PC-9 (cell line): ENCODE data around the gene NAPSA. TPM values are rescaled to one million over a fixed set of nuclear protein-coding genes. Genes with fewer than 3 reads are reported as not detected.

Source experiments
- Bru-seq: library from RNA; stranded (reverse); fragments of 400-500 nt; gene quantifications from one replicate; lab custom pipeline; 2021; lab: Mats Ljungman, UMichigan
- BruChase-seq, 2 experiments: library from RNA; stranded (reverse); fragments of 400-500 nt; gene quantifications; one replicate each; lab custom pipeline; 2021; lab: Mats Ljungman, UMichigan
- BruUV-seq: library from RNA; stranded (reverse); fragments of 400-500 nt; replicated peaks from 2 replicates; lab custom pipeline; 2021; lab: Mats Ljungman, UMichigan
- CTCF ChIA-PET: fragments of 300-600 bp; sonication (Branson Sonifier 250); formaldehyde crosslinking; loops from one replicate; lab custom pipeline; 2022; ENCODE audit warnings: antibody characterized with exemption; lab: Charles Lee
- POLR2A ChIA-PET: fragments of 300-600 bp; sonication (Branson Sonifier 250); formaldehyde crosslinking; loops from one replicate; lab custom pipeline; 2022; ENCODE audit warnings: antibody characterized with exemption; ENCODE audit not compliant: unreplicated experiment; lab: Charles Lee
- DNase-seq, 2 experiments: peaks; one replicate each; pipeline versions ENCODE4 v3.0.0 to v3.0.0-alpha.2; 2015 to 2022; ENCODE audit warnings: mixed read lengths in 1 of 2
- H2AFZ ChIP-seq: fragments of 200-600 bp; sonication (generic); 2 replicates; pipeline ENCODE4 v1.8.1; 2017; ENCODE audit warnings: antibody characterized with exemption
- H3F3A ChIP-seq: fragments of 200-600 bp; sonication (generic); 2 replicates; pipeline ENCODE4 v1.8.1; 2017; ENCODE audit warnings: antibody characterized with exemption, mild to moderate bottlenecking, low read depth; ENCODE audit not compliant: insufficient read depth
- H3K27ac ChIP-seq: fragments of 200-600 bp; sonication (generic); 2 replicates; pipeline ENCODE4 v1.6.1; 2016; ENCODE audit warnings: mixed run types
- H3K27me3 ChIP-seq: fragments of 200-600 bp; sonication (generic); 2 replicates; pipeline ENCODE4 v1.6.1; 2016; ENCODE audit warnings: low read depth, mixed run types; ENCODE audit not compliant: insufficient read depth
- H3K36me3 ChIP-seq: fragments of 200-600 bp; sonication (generic); 2 replicates; pipeline ENCODE4 v1.6.1; 2016; ENCODE audit warnings: low read depth, mixed run types
- H3K4me1 ChIP-seq: fragments of 200-600 bp; sonication (generic); replicated peaks from 2 replicates; pipeline ENCODE4 v1.6.1; 2016; ENCODE audit warnings: mixed run types; ENCODE audit not compliant: insufficient read depth
- H3K4me2 ChIP-seq: fragments of 200-600 bp; sonication (generic); 2 replicates; pipeline ENCODE4 v1.6.1; 2017; ENCODE audit warnings: mixed run types
- H3K4me3 ChIP-seq: fragments of 200-600 bp; sonication (generic); 2 replicates; pipeline ENCODE4 v1.6.1; 2016; ENCODE audit warnings: mixed run types
- H3K79me2 ChIP-seq: fragments of 200-600 bp; sonication (generic); 2 replicates; pipeline ENCODE4 v1.6.1; 2017; ENCODE audit warnings: low read depth, mixed run types
- H3K9me2 ChIP-seq: fragments of 200-600 bp; sonication (generic); 2 replicates; pipeline ENCODE4 v1.8.1; 2017; ENCODE audit warnings: mild to moderate bottlenecking; ENCODE audit not compliant: insufficient read depth
- H3K9me3 ChIP-seq: fragments of 200-600 bp; sonication (generic); 2 replicates; pipeline ENCODE4 v1.8.1; 2016; ENCODE audit warnings: low read depth; ENCODE audit not compliant: insufficient read depth
- H4K20me1 ChIP-seq: fragments of 200-600 bp; sonication (generic); 2 replicates; pipeline ENCODE4 v1.8.1; 2017; ENCODE audit not compliant: insufficient read depth
- CTCF ChIP-seq: fragments of 200-600 bp; sonication (generic); conservative IDR thresholded peaks from 2 replicates; pipeline ENCODE4 v1.6.1; 2017; ENCODE audit warnings: mixed run types, antibody characterized with exemption, mild to moderate bottlenecking, moderate library complexity
- EZH2 ChIP-seq: fragments of 200-600 bp; sonication (generic); IDR thresholded peaks from 2 replicates; pipeline ENCODE4 v1.8.0; 2017; ENCODE audit warnings: antibody characterized with exemption, low read depth
- intact Hi-C: fragments of 100-400 bp; cut with micrococcal nuclease; formaldehyde crosslinking; loops from one replicate; pipeline ENCODE4 v1.10.0; 2022; ENCODE audit not compliant: unreplicated experiment
- long read RNA-seq: library from polyadenylated mRNA; stranded (forward); transcript quantifications from one replicate; pipeline ENCODE4 v2.0.0, GENCODE V29; 2022
- total RNA-seq: library from RNA; stranded (reverse); gene quantifications from 2 replicates; pipeline ENCODE4 v1.2.3, GENCODE V29; 2021

Gene NAPSA
- 1.7 and 1.8 TPM in 2 replicates for total RNA-seq
- percentile 23 among the genes with signal in this experiment for Bru-seq, nascent RNA
- BruChase-seq, experiment 1, labeled RNA remaining after a 2-hour chase: percentile 27 among the genes with signal in this experiment
- percentile 28 among the genes with signal in this experiment for BruChase-seq, experiment 2, labeled RNA remaining after a 6-hour chase
- long read RNA-seq: 0 reads

- no peaks in the 10 kb centered on the region for H3K4me1 ChIP-seq
- H3K36me3 ChIP-seq: no peaks in the 10 kb centered on the region
Measured at GRCh38 chr19:50365434-50366306, at the start of gene NAPSA. Gene NAPSA (minus strand): TSS chr19:50365639. CDS start chr19:50365621, 18 bp downstream.

GRCh38 chr19:50413531-50413930 is 48.1 kb upstream of the NAPSA start:
- Histone ChIP-seq H3K4me3 (no peak overlapping the region), H3K9me2 (no peaks in the 10 kb centered on the region), H3K9me3 (no peaks in the 10 kb centered on the region), H3F3A (peaks cover 21% of the 10 kb centered on the region; the same call in 1 of the 2 replicates), H3K4me2 (no peak overlapping the region), H3K36me3 (no peaks in the 10 kb centered on the region), H4K20me1 (no peaks in the 10 kb centered on the region), H2AFZ (no peak overlapping the region), H3K79me2 (no peaks in the 10 kb centered on the region), H3K4me1 (no peaks in the 10 kb centered on the region), H3K27me3 (no peaks in the 10 kb centered on the region), H3K27ac (no peak overlapping the region)
- no TSS peak for BruUV-seq
- DNase-seq: no peak
- intact Hi-C loops: no loop called here
- POLR2A ChIA-PET: no interaction called here
- CTCF ChIA-PET: no interaction called here
- TF ChIP-seq CTCF (no peak), EZH2 (no peak)

More at GRCh38 chr19:50365434-50366306, at the start of gene NAPSA:
- ChIA-PET POLR2A (no interaction called here), CTCF (no interaction called here)
- no TSS peak for BruUV-seq
- Histone ChIP-seq H3F3A (no peaks in the 10 kb centered on the region), H3K27ac (no peak within 1 kb of the TSS), H3K4me3 (no peak within 1 kb of the TSS), H4K20me1 (no peaks in the 10 kb centered on the region), H3K9me3 (no peaks in the 10 kb centered on the region), H3K27me3 (no peaks in the 10 kb centered on the region), H3K79me2 (no peaks in the 10 kb centered on the region), H3K9me2 (no peaks in the 10 kb centered on the region), H3K4me2 (no peak within 1 kb of the TSS), H2AFZ (no peak within 1 kb of the TSS)
- no peak for TF ChIP-seq CTCF
- TF ChIP-seq EZH2: no peak
- intact Hi-C loops: loop anchor here (5.0 to 10.0 kb wide), 3 partner anchors 112 to 198 kb away; partner anchors contain the start of genes EMC10 and GARIN5A
- DNase-seq: no peak

- Histone ChIP-seq H3K79me2 (no peaks in the 10 kb centered on the region), H3K27ac (no peak overlapping the region), H3K9me2 (no peaks in the 10 kb centered on the region), H2AFZ (no peak overlapping the region), H4K20me1 (no peaks in the 10 kb centered on the region), H3K4me1 (no peaks in the 10 kb centered on the region), H3K27me3 (no peaks in the 10 kb centered on the region), H3K4me3 (no peak overlapping the region), H3K36me3 (no peaks in the 10 kb centered on the region), H3K4me2 (no peak overlapping the region), H3F3A (peaks cover 21% of the 10 kb centered on the region; the same call in 1 of the 2 replicates), H3K9me3 (no peaks in the 10 kb centered on the region)
- ChIA-PET CTCF (no interaction called here), POLR2A (no interaction called here)
- no TSS peak for BruUV-seq
- DNase-seq: no peak
- TF ChIP-seq CTCF (no peak), EZH2 (no peak)
- intact Hi-C loops: no loop called here
Measured at GRCh38 chr19:50413096-50413495, 47.7 kb upstream of the NAPSA start.
